ENCODE measurements around the gene ZNF526.

DNA sequence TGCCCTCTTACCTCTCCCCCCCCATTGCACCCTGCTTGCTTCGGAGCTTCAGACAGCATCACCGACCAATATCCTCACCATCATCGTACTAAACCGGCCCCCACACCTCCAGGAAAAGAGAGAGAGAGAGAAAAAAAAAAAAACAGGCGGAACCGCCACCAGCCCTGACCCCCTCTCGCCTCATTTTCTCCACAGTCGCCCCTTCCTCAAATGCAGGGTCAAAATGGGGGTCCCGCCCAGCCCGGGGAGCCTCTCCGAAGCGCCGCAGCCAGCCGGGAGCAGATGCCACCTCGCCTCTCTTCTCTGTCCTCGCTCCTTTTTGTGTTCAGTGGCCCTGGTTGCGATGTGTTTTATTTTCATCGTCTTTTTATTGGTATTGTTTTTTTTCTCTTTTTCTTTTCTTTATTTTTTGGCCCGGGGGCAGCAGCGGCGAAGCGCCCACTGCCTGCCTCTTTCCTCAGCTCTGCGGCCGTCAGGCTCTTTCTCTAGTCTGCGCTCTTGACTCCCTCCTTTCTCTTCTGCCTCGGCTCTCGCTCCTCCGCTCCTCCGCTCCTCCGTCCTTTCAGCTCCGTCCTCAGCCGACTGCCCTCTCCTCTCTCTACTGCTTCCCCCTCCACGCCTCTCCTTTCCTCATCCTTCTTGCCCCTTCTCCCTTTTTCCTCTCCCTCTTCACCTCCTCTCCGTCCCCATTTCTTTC is 44.0 kb upstream of the ZNF526 start:
- TF ChIP-seq POLR2AphosphoS5 (IDR thresholded peaks at IDR 0.05; ENCODE audit: low read depth, low read length): no peak
- TF ChIP-seq TAF1 (IDR thresholded peaks at IDR 0.05; ENCODE audit: borderline replicate concordance, insufficient read depth, low read length): no peak
- TF ChIP-seq SIN3A (IDR thresholded peaks at IDR 0.05; ENCODE audit: borderline replicate concordance, insufficient read depth, low read length): no peak

All from PFSK-1 (cell line).